ENCODE data around the gene SEMA3F. TPM values are rescaled to one million over a fixed set of nuclear protein-coding genes. Genes with fewer than 3 reads are reported as not detected.
A peak's percentile ranks its signal among the peaks of the same experiment; 100 is the strongest.

SEMA3F gene
- total and polyA plus RNA-seq, 5 donors: 7.3 to 15.2 (median 10.1) TPM

GRCh38 chr3:50165910-50166538 is 10.9 kb downstream of the SEMA3F start:
- Histone ChIP-seq H3K27ac (ENCODE audit: low read length) (peak overlapping the region; percentile 77), H3K27me3 (ENCODE audit: control insufficient read depth, insufficient read depth) (no peaks in the 10 kb centered on the region), H3K4me1 (ENCODE audit: control insufficient read depth, insufficient read depth, low read length) (peaks cover 33% of the 10 kb centered on the region), H3K4me3 (ENCODE audit: low read length) (no peak overlapping the region), H3K9me3 (ENCODE audit: control insufficient read depth, low read length) (no peaks in the 10 kb centered on the region)
- 23% methylated on average over 15 of the region's 15 CpGs for WGBS
- peak; percentile 30 to 59 for ATAC-seq
- DNase-seq: peak in 2 of 3 donors; percentile 74 to 81
- intact Hi-C loops (cut with DNase I): no loop called here

- intact Hi-C loops (cut with DNase I): no loop called here
- DNase-seq (no peak), ATAC-seq (no peak)
- Histone ChIP-seq H3K9me3 (ENCODE audit: control insufficient read depth, low read length) (no peaks in the 10 kb centered on the region), H3K27ac (ENCODE audit: low read length) (peak overlapping the region; percentile 77), H3K4me3 (ENCODE audit: low read length) (no peak overlapping the region), H3K4me1 (ENCODE audit: control insufficient read depth, insufficient read depth, low read length) (peaks cover 33% of the 10 kb centered on the region), H3K27me3 (ENCODE audit: control insufficient read depth, insufficient read depth) (no peaks in the 10 kb centered on the region)
- 53% methylated on average over 6 of the region's 6 CpGs for WGBS
Observed at GRCh38 chr3:50166620-50167019, 11.5 kb downstream of the SEMA3F start.

GRCh38 chr3:50167069-50167840 is 12.1 kb downstream of the SEMA3F start:
- Histone ChIP-seq H3K9me3 (ENCODE audit: control insufficient read depth, low read length) (no peaks in the 10 kb centered on the region), H3K27ac (ENCODE audit: low read length) (peak overlapping the region; percentile 32), H3K4me3 (ENCODE audit: low read length) (no peak overlapping the region), H3K4me1 (ENCODE audit: control insufficient read depth, insufficient read depth, low read length) (peaks cover 33% of the 10 kb centered on the region), H3K27me3 (ENCODE audit: control insufficient read depth, insufficient read depth) (no peaks in the 10 kb centered on the region)
- WGBS: 63% methylated on average over 16 of the region's 16 CpGs
- intact Hi-C loops (cut with DNase I): no loop called here
- DNase-seq (peak in 1 of 3 donors; percentile 55), ATAC-seq (peak in 1 of 2 donors; percentile 14)

GRCh38 chr3:50167841-50168209 is 12.7 kb downstream of the SEMA3F start:
- ATAC-seq (no peak), DNase-seq (peak in 1 of 3 donors; percentile 12)
- H3K27me3 ChIP-seq (ENCODE audit: control insufficient read depth, insufficient read depth): no peaks in the 10 kb centered on the region
- 87% methylated on average over 7 of the region's 7 CpGs for WGBS
- H3K4me3 ChIP-seq (ENCODE audit: low read length): no peak overlapping the region
- intact Hi-C loops (cut with DNase I): no loop called here
- H3K27ac ChIP-seq (ENCODE audit: low read length): peak overlapping the region; percentile 10
- H3K4me1 ChIP-seq (ENCODE audit: control insufficient read depth, insufficient read depth, low read length): peaks cover 38% of the 10 kb centered on the region
- no peaks in the 10 kb centered on the region for H3K9me3 ChIP-seq (ENCODE audit: control insufficient read depth, low read length)

GRCh38 chr3:50168388-50168787 is 13.3 kb downstream of the SEMA3F start:
- no peaks in the 10 kb centered on the region for H3K27me3 ChIP-seq (ENCODE audit: control insufficient read depth, insufficient read depth)
- H3K4me1 ChIP-seq (ENCODE audit: control insufficient read depth, insufficient read depth, low read length): peaks cover 34% of the 10 kb centered on the region
- peak in 2 of 3 donors; percentile 55 to 77 for DNase-seq
- WGBS: 52% methylated on average over 9 of the region's 9 CpGs
- H3K9me3 ChIP-seq (ENCODE audit: control insufficient read depth, low read length): no peaks in the 10 kb centered on the region
- intact Hi-C loops (cut with DNase I): no loop called here
- H3K4me3 ChIP-seq (ENCODE audit: low read length): no peak overlapping the region
- peak overlapping the region; percentile 47 for H3K27ac ChIP-seq (ENCODE audit: low read length)
- ATAC-seq: peak; percentile 1 to 8

GRCh38 chr3:50168791-50169190 is 13.7 kb downstream of the SEMA3F start:
- Histone ChIP-seq H3K4me1 (ENCODE audit: control insufficient read depth, insufficient read depth, low read length) (peaks cover 32% of the 10 kb centered on the region), H3K27ac (ENCODE audit: low read length) (peak overlapping the region; percentile 47), H3K9me3 (ENCODE audit: control insufficient read depth, low read length) (no peaks in the 10 kb centered on the region), H3K4me3 (ENCODE audit: low read length) (no peak overlapping the region), H3K27me3 (ENCODE audit: control insufficient read depth, insufficient read depth) (no peaks in the 10 kb centered on the region)
- no peak for ATAC-seq
- WGBS: 81% methylated on average over 6 of the region's 6 CpGs
- intact Hi-C loops (cut with DNase I): no loop called here
- DNase-seq: peak in 1 of 3 donors; percentile 50

- Histone ChIP-seq H3K4me1 (ENCODE audit: control insufficient read depth, insufficient read depth, low read length) (peaks cover 28% of the 10 kb centered on the region), H3K27me3 (ENCODE audit: control insufficient read depth, insufficient read depth) (no peaks in the 10 kb centered on the region), H3K9me3 (ENCODE audit: control insufficient read depth, low read length) (no peaks in the 10 kb centered on the region), H3K27ac (ENCODE audit: low read length) (peak overlapping the region; percentile 47), H3K4me3 (ENCODE audit: low read length) (no peak overlapping the region)
- DNase-seq: peak in 1 of 3 donors; percentile 15
- ATAC-seq: no peak
- 70% methylated on average over 11 of the region's 11 CpGs for WGBS
- intact Hi-C loops (cut with DNase I): no loop called here
Observed at GRCh38 chr3:50169232-50169832, 14.2 kb downstream of the SEMA3F start.

- Histone ChIP-seq H3K9me3 (ENCODE audit: control insufficient read depth, low read length) (no peaks in the 10 kb centered on the region), H3K4me3 (ENCODE audit: low read length) (no peak overlapping the region), H3K27me3 (ENCODE audit: control insufficient read depth, insufficient read depth) (no peaks in the 10 kb centered on the region), H3K27ac (ENCODE audit: low read length) (peak overlapping the region; percentile 40), H3K4me1 (ENCODE audit: control insufficient read depth, insufficient read depth, low read length) (peaks cover 23% of the 10 kb centered on the region)
- peak in 1 of 3 donors; percentile 24 for DNase-seq
- no peak for ATAC-seq
- intact Hi-C loops (cut with DNase I): no loop called here
- WGBS: 100% methylated on average over 1 of the region's 1 CpG
Observed at GRCh38 chr3:50169858-50170257, 14.7 kb downstream of the SEMA3F start.

GRCh38 chr3:50170689-50171088 is 15.6 kb downstream of the SEMA3F start:
- WGBS: 65% methylated on average over 10 of the region's 10 CpGs
- no peaks in the 10 kb centered on the region for H3K27me3 ChIP-seq (ENCODE audit: control insufficient read depth, insufficient read depth)

GRCh38 chr3:50171540-50172301 is 16.6 kb downstream of the SEMA3F start:
- DNase-seq: peak; percentile 12 to 55 (median 39)
- intact Hi-C loops (cut with DNase I): no loop called here
- peak in 1 of 2 donors; percentile 1 for ATAC-seq
- Histone ChIP-seq H3K9me3 (ENCODE audit: control insufficient read depth, low read length) (no peaks in the 10 kb centered on the region), H3K4me3 (ENCODE audit: low read length) (no peak overlapping the region), H3K27ac (ENCODE audit: low read length) (no peak overlapping the region), H3K27me3 (ENCODE audit: control insufficient read depth, insufficient read depth) (no peaks in the 10 kb centered on the region), H3K4me1 (ENCODE audit: control insufficient read depth, insufficient read depth, low read length) (peaks cover 9% of the 10 kb centered on the region)
- 73% methylated on average over 21 of the region's 21 CpGs for WGBS

More at GRCh38 chr3:50170689-50171088, 15.6 kb downstream of the SEMA3F start:
- DNase-seq: peak; percentile 81 to 87 (median 82)
- intact Hi-C loops (cut with DNase I): no loop called here
- Histone ChIP-seq H3K9me3 (ENCODE audit: control insufficient read depth, low read length) (no peaks in the 10 kb centered on the region), H3K27ac (ENCODE audit: low read length) (peak overlapping the region; percentile 40), H3K4me3 (ENCODE audit: low read length) (no peak overlapping the region), H3K4me1 (ENCODE audit: control insufficient read depth, insufficient read depth, low read length) (peaks cover 17% of the 10 kb centered on the region)
- ATAC-seq: peak; percentile 24 to 81

Data from right cardiac atrium (tissue), 5 donors.